ENCODE measurements around the gene PDE6H.

The PDE6H gene

DNA sequence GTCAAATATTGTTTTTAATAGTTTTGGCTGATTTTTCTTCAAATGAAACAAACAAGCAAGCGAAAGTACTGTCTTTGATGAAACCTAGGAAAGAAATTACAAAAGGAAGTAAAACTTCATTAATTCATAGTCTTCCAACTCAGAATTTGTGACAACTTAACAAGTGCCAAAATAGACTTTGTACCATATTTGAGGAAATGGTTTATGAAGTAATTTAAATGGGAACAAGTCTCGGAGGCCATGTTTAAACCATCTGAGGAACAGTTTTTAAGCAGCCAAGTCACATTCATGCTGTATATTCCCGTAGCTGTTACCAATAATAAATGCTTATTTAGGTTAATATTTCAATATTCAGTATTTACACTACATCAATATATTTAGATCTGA lies 10.7 kb upstream of the PDE6H start:
- Histone ChIP-seq H3K4me3 (ENCODE audit: low read length) (no peak overlapping the region), H3K36me3 (ENCODE audit: control insufficient read depth, insufficient read depth, low read length) (no peaks in the 10 kb centered on the region), H3K4me1 (ENCODE audit: control insufficient read depth, insufficient read depth, low read length) (no peaks in the 10 kb centered on the region), H3K9ac (ENCODE audit: low read length) (no peak overlapping the region), H3K27me3 (ENCODE audit: control insufficient read depth, insufficient read depth, low read length) (no peaks in the 10 kb centered on the region), H3K9me3 (ENCODE audit: control insufficient read depth, low read length) (no peaks in the 10 kb centered on the region)

GRCh38 chr12:14962797-14963196 lies 10.0 kb upstream of the PDE6H start:
- Histone ChIP-seq H3K9me3 (ENCODE audit: control insufficient read depth, low read length) (no peaks in the 10 kb centered on the region), H3K9ac (ENCODE audit: low read length) (no peak overlapping the region), H3K36me3 (ENCODE audit: control insufficient read depth, insufficient read depth, low read length) (no peaks in the 10 kb centered on the region), H3K27me3 (ENCODE audit: control insufficient read depth, insufficient read depth, low read length) (no peaks in the 10 kb centered on the region), H3K4me3 (ENCODE audit: low read length) (no peak overlapping the region), H3K4me1 (ENCODE audit: control insufficient read depth, insufficient read depth, low read length) (no peaks in the 10 kb centered on the region)

DNA sequence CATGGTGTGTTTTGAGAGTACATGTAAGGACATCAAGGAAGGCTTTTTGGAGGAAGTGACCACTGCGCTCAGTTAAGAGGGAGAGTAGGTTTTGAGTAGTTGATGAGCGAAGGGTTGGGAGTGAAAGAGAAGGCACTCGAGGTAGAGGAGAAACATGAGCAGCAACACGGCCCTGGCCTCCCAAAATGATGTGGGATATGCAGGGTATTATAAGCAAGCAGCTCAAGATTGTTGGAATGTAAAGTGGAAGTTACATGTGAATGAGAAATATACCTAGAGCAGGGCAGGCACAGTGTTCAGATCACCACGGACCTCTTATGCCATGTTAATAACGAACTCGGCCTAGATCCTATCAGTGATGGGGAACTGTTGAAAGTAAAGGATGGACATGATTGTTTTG lies 9.3 kb upstream of the PDE6H start:
- Histone ChIP-seq H3K27me3 (ENCODE audit: control insufficient read depth, insufficient read depth, low read length) (no peaks in the 10 kb centered on the region), H3K4me1 (ENCODE audit: control insufficient read depth, insufficient read depth, low read length) (no peaks in the 10 kb centered on the region), H3K9ac (ENCODE audit: low read length) (no peak overlapping the region), H3K4me3 (ENCODE audit: low read length) (no peak overlapping the region), H3K36me3 (ENCODE audit: control insufficient read depth, insufficient read depth, low read length) (no peaks in the 10 kb centered on the region), H3K9me3 (ENCODE audit: control insufficient read depth, low read length) (no peaks in the 10 kb centered on the region)

- no peaks in the 10 kb centered on the region for H3K27me3 ChIP-seq (ENCODE audit: control insufficient read depth, insufficient read depth, low read length)
- H3K9me3 ChIP-seq (ENCODE audit: control insufficient read depth, low read length) = no peaks in the 10 kb centered on the region
- H3K4me3 ChIP-seq (ENCODE audit: low read length) = no peak overlapping the region
- H3K36me3 ChIP-seq (ENCODE audit: control insufficient read depth, insufficient read depth, low read length) = no peaks in the 10 kb centered on the region
- H3K9ac ChIP-seq (ENCODE audit: low read length) = no peak overlapping the region
- H3K4me1 ChIP-seq (ENCODE audit: control insufficient read depth, insufficient read depth, low read length) = no peaks in the 10 kb centered on the region
These were observed 8.4 kb upstream of the PDE6H start for GRCh38 chr12:14964406-14964805.

GRCh38 chr12:14965221-14965620 lies 7.6 kb upstream of the PDE6H start:
- no peaks in the 10 kb centered on the region for H3K9me3 ChIP-seq (ENCODE audit: control insufficient read depth, low read length)
- no peaks in the 10 kb centered on the region for H3K36me3 ChIP-seq (ENCODE audit: control insufficient read depth, insufficient read depth, low read length)
- H3K4me3 ChIP-seq (ENCODE audit: low read length) = no peak overlapping the region
- no peak overlapping the region for H3K9ac ChIP-seq (ENCODE audit: low read length)
- H3K27me3 ChIP-seq (ENCODE audit: control insufficient read depth, insufficient read depth, low read length) = no peaks in the 10 kb centered on the region
- H3K4me1 ChIP-seq (ENCODE audit: control insufficient read depth, insufficient read depth, low read length) = no peaks in the 10 kb centered on the region

DNA sequence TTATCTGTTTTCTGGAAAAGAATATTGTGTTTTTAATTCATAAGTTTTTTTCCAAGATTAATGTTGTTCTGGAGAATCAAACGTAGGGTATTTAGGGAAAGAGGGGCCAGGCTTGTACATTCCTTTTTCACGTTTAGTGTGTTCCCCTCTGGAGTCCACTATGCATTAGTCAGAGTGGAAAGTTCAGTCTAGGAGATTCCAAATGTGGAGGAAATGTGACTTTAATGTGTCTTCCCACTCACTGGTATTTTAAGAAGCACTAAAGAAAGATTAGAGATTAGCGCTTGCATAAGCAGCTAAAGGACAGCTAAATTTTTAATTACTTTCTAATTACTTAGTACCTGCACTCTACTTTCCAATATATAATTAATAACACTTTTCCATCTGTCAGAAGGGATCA lies 4.4 kb upstream of the PDE6H start:
- H3K36me3 ChIP-seq (ENCODE audit: control insufficient read depth, insufficient read depth, low read length) = no peaks in the 10 kb centered on the region
- no peaks in the 10 kb centered on the region for H3K27me3 ChIP-seq (ENCODE audit: control insufficient read depth, insufficient read depth, low read length)
- no peak overlapping the region for H3K4me3 ChIP-seq (ENCODE audit: low read length)
- H3K9me3 ChIP-seq (ENCODE audit: control insufficient read depth, low read length) = no peaks in the 10 kb centered on the region
- no peaks in the 10 kb centered on the region for H3K4me1 ChIP-seq (ENCODE audit: control insufficient read depth, insufficient read depth, low read length)
- no peak overlapping the region for H3K9ac ChIP-seq (ENCODE audit: low read length)

DNA sequence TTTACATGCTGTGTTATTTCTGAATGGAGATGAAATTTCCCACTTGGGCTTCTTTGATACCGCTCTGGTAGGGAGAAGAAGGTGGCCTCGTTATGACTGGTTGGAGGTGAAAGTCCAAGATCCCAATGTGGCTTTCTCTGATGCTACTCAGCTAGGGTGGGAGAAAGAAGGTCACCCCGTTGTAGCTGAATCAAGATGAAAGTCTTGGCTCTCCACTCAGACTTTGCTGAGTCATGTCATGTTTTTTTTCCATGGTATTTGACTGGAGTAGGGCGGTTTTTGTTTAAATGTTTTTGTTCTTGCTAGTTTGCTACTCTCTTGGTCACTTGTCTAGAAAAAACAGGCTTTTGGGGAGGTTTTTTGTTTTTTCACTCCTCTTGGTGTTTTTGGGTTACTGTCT lies 2.4 kb upstream of the PDE6H start:
- Histone ChIP-seq H3K9ac (ENCODE audit: low read length) (no peak overlapping the region), H3K4me3 (ENCODE audit: low read length) (no peak overlapping the region), H3K9me3 (ENCODE audit: control insufficient read depth, low read length) (no peaks in the 10 kb centered on the region), H3K36me3 (ENCODE audit: control insufficient read depth, insufficient read depth, low read length) (no peaks in the 10 kb centered on the region), H3K4me1 (ENCODE audit: control insufficient read depth, insufficient read depth, low read length) (no peaks in the 10 kb centered on the region), H3K27me3 (ENCODE audit: control insufficient read depth, insufficient read depth, low read length) (no peaks in the 10 kb centered on the region)

DNA sequence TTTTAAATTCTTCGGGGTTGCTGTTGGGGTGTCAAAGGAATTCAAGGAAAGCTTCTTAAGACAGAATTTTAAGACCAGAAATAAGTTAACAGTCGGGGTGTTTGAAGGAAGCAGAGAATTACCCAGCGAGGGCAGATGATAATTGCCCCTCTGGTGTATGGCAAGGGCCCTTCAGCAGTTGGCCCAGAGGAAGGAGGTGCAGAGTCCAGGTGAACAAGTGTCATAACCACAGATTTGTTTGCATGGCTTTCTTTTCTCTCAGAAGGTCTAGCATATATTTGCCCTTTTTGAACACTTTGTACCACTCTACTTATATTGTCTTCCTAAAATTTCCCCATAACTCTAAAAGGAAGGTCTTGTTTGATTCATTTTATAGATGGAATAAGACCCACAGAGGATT lies 1.8 kb downstream of the PDE6H start:
- no peaks in the 10 kb centered on the region for H3K27me3 ChIP-seq (ENCODE audit: control insufficient read depth, insufficient read depth, low read length)
- H3K4me1 ChIP-seq (ENCODE audit: control insufficient read depth, insufficient read depth, low read length) = no peaks in the 10 kb centered on the region
- no peaks in the 10 kb centered on the region for H3K9me3 ChIP-seq (ENCODE audit: control insufficient read depth, low read length)
- H3K4me3 ChIP-seq (ENCODE audit: low read length) = no peak overlapping the region
- no peak overlapping the region for H3K9ac ChIP-seq (ENCODE audit: low read length)
- no peaks in the 10 kb centered on the region for H3K36me3 ChIP-seq (ENCODE audit: control insufficient read depth, insufficient read depth, low read length)

- H3K36me3 ChIP-seq (ENCODE audit: control insufficient read depth, insufficient read depth, low read length) = no peaks in the 10 kb centered on the region
- H3K4me3 ChIP-seq (ENCODE audit: low read length) = no peak overlapping the region
- no peaks in the 10 kb centered on the region for H3K27me3 ChIP-seq (ENCODE audit: control insufficient read depth, insufficient read depth, low read length)
- H3K9me3 ChIP-seq (ENCODE audit: control insufficient read depth, low read length) = no peaks in the 10 kb centered on the region
- H3K4me1 ChIP-seq (ENCODE audit: control insufficient read depth, insufficient read depth, low read length) = no peaks in the 10 kb centered on the region
- H3K9ac ChIP-seq (ENCODE audit: low read length) = no peak overlapping the region
These were observed 2.6 kb downstream of the PDE6H start for GRCh38 chr12:14975457-14975856.

DNA sequence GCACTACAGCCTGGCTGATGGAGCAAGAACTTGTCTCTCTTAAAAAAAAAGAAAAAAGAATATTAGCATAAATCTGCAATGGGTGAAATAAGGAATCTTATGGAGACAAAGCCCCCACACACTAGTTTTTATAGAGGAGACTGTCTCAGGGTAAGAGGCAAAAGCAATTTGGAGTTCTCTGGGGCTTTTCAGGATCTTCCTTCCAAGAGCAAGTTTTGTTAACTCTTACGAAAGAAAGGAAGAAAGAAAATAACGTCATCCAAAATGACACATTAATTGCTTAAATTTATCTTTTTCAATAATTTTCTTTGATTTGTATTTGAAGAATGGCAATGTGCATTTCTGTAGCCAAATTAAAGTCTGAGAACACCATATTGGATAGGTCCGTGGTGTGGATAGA lies 3.8 kb downstream of the PDE6H start:
- Histone ChIP-seq H3K9ac (ENCODE audit: low read length) (no peak overlapping the region), H3K36me3 (ENCODE audit: control insufficient read depth, insufficient read depth, low read length) (no peaks in the 10 kb centered on the region), H3K4me1 (ENCODE audit: control insufficient read depth, insufficient read depth, low read length) (no peaks in the 10 kb centered on the region), H3K4me3 (ENCODE audit: low read length) (no peak overlapping the region), H3K27me3 (ENCODE audit: control insufficient read depth, insufficient read depth, low read length) (no peaks in the 10 kb centered on the region), H3K9me3 (ENCODE audit: control insufficient read depth, low read length) (no peaks in the 10 kb centered on the region)

DNA sequence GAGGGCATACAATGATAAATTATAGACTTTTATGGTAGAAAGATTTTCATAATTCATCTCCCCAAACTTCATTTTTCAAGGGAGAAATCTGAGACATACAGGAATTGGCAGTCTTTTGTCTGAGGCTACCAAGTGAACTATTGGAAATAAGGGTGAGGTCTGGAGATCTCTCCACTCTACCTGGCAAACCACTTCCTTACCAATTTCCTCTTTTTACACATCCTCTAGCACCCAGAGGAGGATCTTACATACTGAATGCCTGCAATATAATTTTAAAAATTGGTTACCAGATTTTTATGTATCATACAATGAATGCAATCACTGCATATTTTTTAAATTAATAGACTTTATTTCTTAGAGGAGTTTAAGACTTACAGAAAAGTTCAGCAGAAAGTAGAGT lies 6.6 kb downstream of the PDE6H start:
- H3K4me1 ChIP-seq (ENCODE audit: control insufficient read depth, insufficient read depth, low read length) = no peaks in the 10 kb centered on the region
- no peaks in the 10 kb centered on the region for H3K9me3 ChIP-seq (ENCODE audit: control insufficient read depth, low read length)
- no peak overlapping the region for H3K9ac ChIP-seq (ENCODE audit: low read length)
- H3K4me3 ChIP-seq (ENCODE audit: low read length) = no peak overlapping the region
- H3K36me3 ChIP-seq (ENCODE audit: control insufficient read depth, insufficient read depth, low read length) = no peaks in the 10 kb centered on the region
- H3K27me3 ChIP-seq (ENCODE audit: control insufficient read depth, insufficient read depth, low read length) = no peaks in the 10 kb centered on the region

DNA sequence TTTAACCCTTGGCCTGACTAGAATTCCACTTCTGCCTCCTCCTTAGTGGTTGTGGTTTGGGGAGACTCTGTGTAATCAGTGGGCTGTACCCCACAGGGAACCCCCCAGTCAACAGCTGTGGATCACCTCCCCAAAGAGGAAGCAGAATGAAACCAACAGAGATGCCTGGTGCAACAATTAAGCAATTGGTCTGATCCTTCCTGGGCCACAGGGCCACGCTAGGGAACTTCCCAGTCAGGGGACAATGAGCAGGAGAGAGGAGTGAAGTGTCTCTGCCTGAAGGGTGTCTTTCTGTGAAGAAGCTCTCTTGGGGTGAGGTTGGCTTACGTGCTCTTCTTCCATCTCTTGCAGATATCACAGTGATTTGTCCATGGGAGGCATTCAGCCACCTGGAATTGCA lies 8.2 kb downstream of the PDE6H start:
- Histone ChIP-seq H3K4me3 (ENCODE audit: low read length) (no peak overlapping the region), H3K9ac (ENCODE audit: low read length) (no peak overlapping the region), H3K9me3 (ENCODE audit: control insufficient read depth, low read length) (no peaks in the 10 kb centered on the region), H3K36me3 (ENCODE audit: control insufficient read depth, insufficient read depth, low read length) (no peaks in the 10 kb centered on the region), H3K4me1 (ENCODE audit: control insufficient read depth, insufficient read depth, low read length) (no peaks in the 10 kb centered on the region), H3K27me3 (ENCODE audit: control insufficient read depth, insufficient read depth, low read length) (no peaks in the 10 kb centered on the region)

DNA sequence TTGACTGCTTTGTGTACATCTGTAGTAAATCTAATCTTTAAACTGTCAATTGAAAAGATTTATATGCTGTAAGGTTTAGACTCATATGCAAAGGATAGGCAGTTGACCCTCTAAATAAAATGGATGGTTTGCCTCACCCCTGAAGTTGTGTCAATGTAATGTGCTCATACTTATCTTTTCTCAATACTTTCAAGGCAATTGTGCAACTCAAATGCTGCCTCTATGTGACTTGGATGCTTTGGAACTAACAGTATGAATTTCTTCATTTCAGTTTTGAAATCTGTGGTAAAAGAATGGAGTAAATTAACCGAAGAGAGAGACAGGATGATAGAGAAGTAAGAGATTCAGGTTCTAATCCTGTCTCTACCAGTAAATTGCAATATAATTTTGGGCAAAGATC lies 9.7 kb downstream of the PDE6H start:
- Histone ChIP-seq H3K27me3 (ENCODE audit: control insufficient read depth, insufficient read depth, low read length) (no peaks in the 10 kb centered on the region), H3K36me3 (ENCODE audit: control insufficient read depth, insufficient read depth, low read length) (no peaks in the 10 kb centered on the region), H3K9me3 (ENCODE audit: control insufficient read depth, low read length) (no peaks in the 10 kb centered on the region), H3K4me3 (ENCODE audit: low read length) (no peak overlapping the region), H3K9ac (ENCODE audit: low read length) (no peak overlapping the region), H3K4me1 (ENCODE audit: control insufficient read depth, insufficient read depth, low read length) (no peaks in the 10 kb centered on the region)

Data from mucosa of stomach (tissue), 1 donor.